ENCODE data around the gene ZRANB3.
"Not testable (repeated sequence)": the region's sequence is repeated elsewhere in the genome, so short reads cannot be mapped to it uniquely, and the experiment has no call there.

The ZRANB3 gene

GRCh38 chr2:135099802-135100483 is 431.1 kb downstream of the ZRANB3 start:
- Histone ChIP-seq H3K9me3 (ENCODE audit: control insufficient read depth, low read length) (no peaks in the 10 kb centered on the region), H3K4me1 (ENCODE audit: control insufficient read depth, insufficient read depth, low read length, poor library complexity, severe bottlenecking) (no peaks in the 10 kb centered on the region), H3K36me3 (ENCODE audit: control insufficient read depth, insufficient read depth, low read length) (peaks cover 18% of the 10 kb centered on the region), H3K4me3 (ENCODE audit: insufficient read depth, low read depth, low read length, poor library complexity, severe bottlenecking) (no peak overlapping the region), H3K27ac (ENCODE audit: insufficient read depth, low read length, poor library complexity, severe bottlenecking) (no peak overlapping the region), H3K27me3 (replicated peaks; ENCODE audit: control insufficient read depth, insufficient read depth, low read length, poor library complexity, severe bottlenecking) (no peaks in the 10 kb centered on the region)
- no peak for DNase-seq

GRCh38 chr2:135097532-135098231 is 433.3 kb downstream of the ZRANB3 start:
- peaks cover 26% of the 10 kb centered on the region for H3K36me3 ChIP-seq (ENCODE audit: control insufficient read depth, insufficient read depth, low read length)
- no peak overlapping the region for H3K4me3 ChIP-seq (ENCODE audit: insufficient read depth, low read depth, low read length, poor library complexity, severe bottlenecking)
- no peak for DNase-seq
- no peak overlapping the region for H3K27ac ChIP-seq (ENCODE audit: insufficient read depth, low read length, poor library complexity, severe bottlenecking)
- no peaks in the 10 kb centered on the region for H3K4me1 ChIP-seq (ENCODE audit: control insufficient read depth, insufficient read depth, low read length, poor library complexity, severe bottlenecking)
- no peaks in the 10 kb centered on the region for H3K9me3 ChIP-seq (ENCODE audit: control insufficient read depth, low read length)
- H3K27me3 ChIP-seq (replicated peaks; ENCODE audit: control insufficient read depth, insufficient read depth, low read length, poor library complexity, severe bottlenecking) = no peaks in the 10 kb centered on the region

DNA sequence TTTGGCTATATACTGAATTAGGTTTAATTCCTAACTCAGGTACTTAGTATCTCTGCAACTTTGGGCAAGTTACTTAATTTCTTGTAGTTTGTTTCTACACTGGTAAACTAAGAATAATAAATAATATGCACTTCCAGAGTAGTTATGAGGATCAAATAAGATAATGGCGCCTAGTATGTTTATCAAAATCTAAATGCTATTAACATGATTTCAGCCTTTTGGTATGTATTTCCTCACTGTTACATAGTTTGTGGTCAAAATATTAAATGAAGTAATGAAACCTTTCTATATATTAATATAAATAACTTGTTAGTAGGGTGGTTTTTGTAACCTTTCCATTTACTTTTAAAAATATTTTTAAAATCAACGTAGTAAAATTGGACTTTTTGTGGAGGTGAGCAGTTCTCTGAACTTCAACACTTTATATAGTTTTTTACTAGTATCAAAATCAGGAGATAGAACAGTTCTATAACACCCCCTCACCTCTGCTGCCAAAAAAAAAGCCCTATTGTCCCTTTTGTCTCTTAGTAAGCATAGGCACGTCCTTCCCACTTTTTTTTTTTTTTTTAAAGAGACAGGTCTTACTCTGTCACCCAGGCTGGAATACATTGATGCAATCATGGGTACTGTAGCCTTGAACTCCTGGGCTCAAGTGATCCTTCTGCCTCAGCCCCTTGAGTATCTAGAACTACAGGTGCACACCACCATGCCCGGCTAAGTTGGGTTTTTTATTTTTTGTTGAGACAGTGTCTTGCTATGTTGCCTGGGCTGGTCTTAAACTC is 434.2 kb downstream of the ZRANB3 start:
- Histone ChIP-seq H3K9me3 (ENCODE audit: control insufficient read depth, low read length) (no peaks in the 10 kb centered on the region), H3K4me3 (ENCODE audit: insufficient read depth, low read depth, low read length, poor library complexity, severe bottlenecking) (no peak overlapping the region), H3K27ac (ENCODE audit: insufficient read depth, low read length, poor library complexity, severe bottlenecking) (no peak overlapping the region), H3K27me3 (replicated peaks; ENCODE audit: control insufficient read depth, insufficient read depth, low read length, poor library complexity, severe bottlenecking) (no peaks in the 10 kb centered on the region), H3K4me1 (ENCODE audit: control insufficient read depth, insufficient read depth, low read length, poor library complexity, severe bottlenecking) (no peaks in the 10 kb centered on the region), H3K36me3 (ENCODE audit: control insufficient read depth, insufficient read depth, low read length) (peaks cover 22% of the 10 kb centered on the region)
- DNase-seq = no peak

DNA sequence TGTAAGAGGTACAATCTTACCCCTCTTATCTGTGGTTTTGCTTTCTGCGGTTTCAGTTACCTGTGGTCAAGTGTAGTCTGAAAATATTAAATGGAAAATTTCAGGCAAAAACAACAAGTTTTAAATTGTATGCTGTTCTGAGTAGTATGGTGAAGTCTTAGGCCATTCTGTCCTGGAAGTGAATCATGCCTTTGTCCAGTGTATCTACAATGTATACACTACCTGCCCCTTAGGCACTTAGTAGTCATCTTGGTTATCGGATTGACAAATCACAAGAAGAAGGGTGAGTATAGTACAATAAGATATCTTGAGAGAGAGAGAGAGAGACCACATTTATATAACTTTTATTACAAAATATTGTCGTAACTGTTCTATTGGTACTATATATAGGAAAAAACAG is 435.4 kb downstream of the ZRANB3 start:
- peaks cover 20% of the 10 kb centered on the region for H3K36me3 ChIP-seq (ENCODE audit: control insufficient read depth, insufficient read depth, low read length)
- no peak for DNase-seq
- H3K9me3 ChIP-seq (ENCODE audit: control insufficient read depth, low read length) = no peaks in the 10 kb centered on the region
- no peaks in the 10 kb centered on the region for H3K4me1 ChIP-seq (ENCODE audit: control insufficient read depth, insufficient read depth, low read length, poor library complexity, severe bottlenecking)
- H3K27me3 ChIP-seq (replicated peaks; ENCODE audit: control insufficient read depth, insufficient read depth, low read length, poor library complexity, severe bottlenecking) = no peaks in the 10 kb centered on the region
- H3K27ac ChIP-seq (ENCODE audit: insufficient read depth, low read length, poor library complexity, severe bottlenecking) = no peak overlapping the region
- H3K4me3 ChIP-seq (ENCODE audit: insufficient read depth, low read depth, low read length, poor library complexity, severe bottlenecking) = no peak overlapping the region

- no peak overlapping the region for H3K4me3 ChIP-seq (ENCODE audit: insufficient read depth, low read depth, low read length, poor library complexity, severe bottlenecking)
- H3K27ac ChIP-seq (ENCODE audit: insufficient read depth, low read length, poor library complexity, severe bottlenecking) = no peak overlapping the region
- peaks cover 20% of the 10 kb centered on the region for H3K36me3 ChIP-seq (ENCODE audit: control insufficient read depth, insufficient read depth, low read length)
- no peaks in the 10 kb centered on the region for H3K27me3 ChIP-seq (replicated peaks; ENCODE audit: control insufficient read depth, insufficient read depth, low read length, poor library complexity, severe bottlenecking)
- H3K9me3 ChIP-seq (ENCODE audit: control insufficient read depth, low read length) = no peaks in the 10 kb centered on the region
- no peak for DNase-seq
- H3K4me1 ChIP-seq (ENCODE audit: control insufficient read depth, insufficient read depth, low read length, poor library complexity, severe bottlenecking) = no peaks in the 10 kb centered on the region
Measured at GRCh38 chr2:135094508-135094907, 436.5 kb downstream of the ZRANB3 start.

DNA sequence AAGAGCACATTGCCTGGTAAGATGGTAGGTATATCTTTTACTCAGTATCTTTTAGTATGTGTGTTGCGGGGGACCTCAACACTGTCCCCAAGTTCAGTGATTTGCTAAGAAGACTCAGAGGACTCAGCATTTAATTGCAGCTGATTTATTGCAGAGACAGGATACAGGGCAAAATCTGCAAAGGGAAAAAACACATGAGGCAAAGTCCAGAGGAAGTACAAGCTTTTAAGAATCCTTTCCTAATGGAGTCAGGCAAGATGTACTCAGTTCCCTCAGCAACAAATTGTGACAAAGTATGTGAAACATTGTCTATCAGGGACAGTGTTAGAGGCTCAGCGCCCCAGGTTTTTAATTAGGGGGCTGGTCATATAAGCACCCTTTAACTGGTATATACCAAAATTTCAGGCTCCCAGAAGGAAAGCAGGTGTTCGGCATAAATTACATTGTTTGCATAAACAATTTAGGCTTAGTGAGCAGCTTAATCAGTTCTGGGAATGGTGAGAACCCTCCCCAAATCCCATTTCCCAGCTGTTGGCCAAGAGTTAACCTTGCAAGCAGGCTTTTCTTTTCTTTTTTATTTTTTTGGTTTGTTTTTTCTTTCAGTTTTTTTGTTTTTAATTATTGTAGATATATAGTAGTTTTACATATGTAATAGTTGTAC is 437.2 kb downstream of the ZRANB3 start:
- no peaks in the 10 kb centered on the region for H3K27me3 ChIP-seq (replicated peaks; ENCODE audit: control insufficient read depth, insufficient read depth, low read length, poor library complexity, severe bottlenecking)
- H3K4me1 ChIP-seq (ENCODE audit: control insufficient read depth, insufficient read depth, low read length, poor library complexity, severe bottlenecking) = no peaks in the 10 kb centered on the region
- DNase-seq = no peak
- no peak overlapping the region for H3K4me3 ChIP-seq (ENCODE audit: insufficient read depth, low read depth, low read length, poor library complexity, severe bottlenecking)
- no peaks in the 10 kb centered on the region for H3K9me3 ChIP-seq (ENCODE audit: control insufficient read depth, low read length)
- H3K36me3 ChIP-seq (ENCODE audit: control insufficient read depth, insufficient read depth, low read length) = peaks cover 20% of the 10 kb centered on the region
- H3K27ac ChIP-seq (ENCODE audit: insufficient read depth, low read length, poor library complexity, severe bottlenecking) = no peak overlapping the region

- Histone ChIP-seq H3K9me3 (ENCODE audit: control insufficient read depth, low read length) (no peaks in the 10 kb centered on the region), H3K36me3 (ENCODE audit: control insufficient read depth, insufficient read depth, low read length) (peaks cover 20% of the 10 kb centered on the region), H3K27ac (ENCODE audit: insufficient read depth, low read length, poor library complexity, severe bottlenecking) (no peak overlapping the region), H3K4me3 (ENCODE audit: insufficient read depth, low read depth, low read length, poor library complexity, severe bottlenecking) (no peak overlapping the region), H3K4me1 (ENCODE audit: control insufficient read depth, insufficient read depth, low read length, poor library complexity, severe bottlenecking) (no peaks in the 10 kb centered on the region), H3K27me3 (replicated peaks; ENCODE audit: control insufficient read depth, insufficient read depth, low read length, poor library complexity, severe bottlenecking) (no peaks in the 10 kb centered on the region)
- no peak for DNase-seq
Measured at GRCh38 chr2:135093193-135093592, 437.8 kb downstream of the ZRANB3 start.

DNA sequence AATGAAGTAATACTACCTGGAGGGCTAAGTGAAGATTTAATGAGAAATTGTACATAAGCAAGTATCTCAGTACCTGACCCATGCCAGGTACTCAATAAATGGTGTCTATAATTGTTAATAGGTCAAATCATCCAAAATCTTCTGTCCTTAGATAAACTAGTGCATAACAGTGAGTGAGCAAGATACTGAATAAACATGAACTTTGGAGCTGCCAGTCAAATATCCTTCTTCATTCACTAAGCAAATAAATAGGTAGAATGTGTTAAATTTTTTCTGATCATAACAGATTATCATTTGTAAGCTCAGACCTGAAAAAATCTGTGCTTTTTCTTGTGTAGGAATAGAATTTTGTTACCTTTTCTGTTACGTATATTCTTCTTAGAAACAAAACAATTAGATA is 439.3 kb downstream of the ZRANB3 start:
- Histone ChIP-seq H3K27ac (ENCODE audit: insufficient read depth, low read length, poor library complexity, severe bottlenecking) (no peak overlapping the region), H3K36me3 (ENCODE audit: control insufficient read depth, insufficient read depth, low read length) (peaks cover 20% of the 10 kb centered on the region), H3K4me1 (ENCODE audit: control insufficient read depth, insufficient read depth, low read length, poor library complexity, severe bottlenecking) (no peaks in the 10 kb centered on the region), H3K4me3 (ENCODE audit: insufficient read depth, low read depth, low read length, poor library complexity, severe bottlenecking) (no peak overlapping the region), H3K27me3 (replicated peaks; ENCODE audit: control insufficient read depth, insufficient read depth, low read length, poor library complexity, severe bottlenecking) (no peaks in the 10 kb centered on the region), H3K9me3 (ENCODE audit: control insufficient read depth, low read length) (no peaks in the 10 kb centered on the region)
- no peak for DNase-seq

DNA sequence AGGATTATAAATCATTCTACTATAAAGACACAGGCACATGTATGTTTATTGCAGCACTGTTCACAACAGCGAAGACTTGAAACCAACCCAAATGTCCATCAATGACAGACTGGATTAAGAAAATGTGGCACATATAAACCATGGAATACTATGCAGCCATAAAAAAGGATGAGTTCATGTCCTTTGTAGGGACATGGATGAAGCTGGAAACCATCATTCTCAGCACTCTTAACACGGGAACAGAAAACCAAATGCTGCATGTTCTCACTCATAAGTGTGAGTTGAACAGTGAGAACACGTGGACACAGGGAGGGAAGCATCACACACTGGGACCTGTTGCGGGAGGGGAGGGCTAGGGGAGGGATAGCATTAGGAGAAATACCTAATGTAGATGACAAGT is 441.4 kb downstream of the ZRANB3 start:
- H3K27ac ChIP-seq (ENCODE audit: insufficient read depth, low read length, poor library complexity, severe bottlenecking); H3K9me3 ChIP-seq (ENCODE audit: control insufficient read depth, low read length); H3K4me3 ChIP-seq (ENCODE audit: insufficient read depth, low read depth, low read length, poor library complexity, severe bottlenecking); H3K27me3 ChIP-seq (replicated peaks; ENCODE audit: control insufficient read depth, insufficient read depth, low read length, poor library complexity, severe bottlenecking); H3K4me1 ChIP-seq (ENCODE audit: control insufficient read depth, insufficient read depth, low read length, poor library complexity, severe bottlenecking); DNase-seq: not testable (repeated sequence)
- H3K36me3 ChIP-seq (ENCODE audit: control insufficient read depth, insufficient read depth, low read length) = peaks cover 10% of the 10 kb centered on the region

Data from effector memory CD4-positive, alpha-beta T cell (primary cell).